NCI-H146 treated with DMSO at 0.1 percent for 48 hours (cell line): ENCODE data around the gene ANKRD63.

Source experiments
- DNase-seq: peaks from one replicate; lab custom pipeline; 2025; ENCODE audit not compliant: unreplicated experiment; lab: John Stamatoyannopoulos, UW

Gene ANKRD63

DNA sequence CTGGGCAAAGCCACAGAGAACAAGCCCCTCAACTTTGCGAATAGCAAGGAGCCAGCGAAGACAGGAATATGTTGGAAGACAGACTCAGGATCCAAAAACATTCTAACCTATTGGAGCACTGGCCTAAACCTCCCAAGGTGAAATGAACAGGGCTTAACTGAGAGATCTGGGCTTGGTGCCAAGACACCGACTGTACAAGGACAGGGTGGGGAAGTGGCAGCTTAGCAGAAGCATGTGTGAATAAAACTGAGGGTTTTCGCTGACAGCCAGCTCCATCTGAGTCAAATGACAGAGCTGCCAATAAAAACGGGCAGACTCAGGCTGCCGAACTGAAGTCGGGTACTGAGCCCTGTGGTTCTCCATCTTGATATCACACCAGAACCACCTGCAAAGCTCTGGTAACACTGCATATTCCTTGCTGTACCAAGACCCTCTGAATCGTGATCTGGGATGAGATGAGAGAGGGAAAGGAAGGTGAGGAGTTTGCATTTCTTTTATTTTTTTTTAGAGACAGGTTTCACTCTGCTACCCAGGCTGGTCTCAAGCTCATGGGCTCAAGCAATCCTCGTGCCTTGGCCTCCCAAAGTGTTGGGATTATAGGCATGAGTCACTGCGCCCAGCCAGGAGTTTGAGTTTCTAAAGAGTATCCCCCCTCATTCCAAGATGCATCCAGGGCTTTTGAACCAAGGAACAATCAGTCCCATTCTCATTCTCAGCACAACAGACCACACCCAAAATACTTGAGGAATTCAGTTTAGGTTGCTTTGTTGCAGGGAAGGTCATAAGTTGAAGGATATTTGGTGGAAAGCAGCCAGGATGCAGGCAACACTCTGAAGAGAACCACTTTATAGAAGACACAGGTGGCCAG lies 30.9 kb upstream of the ANKRD63 start:
- DNase-seq, result peak; percentile 4

DNA sequence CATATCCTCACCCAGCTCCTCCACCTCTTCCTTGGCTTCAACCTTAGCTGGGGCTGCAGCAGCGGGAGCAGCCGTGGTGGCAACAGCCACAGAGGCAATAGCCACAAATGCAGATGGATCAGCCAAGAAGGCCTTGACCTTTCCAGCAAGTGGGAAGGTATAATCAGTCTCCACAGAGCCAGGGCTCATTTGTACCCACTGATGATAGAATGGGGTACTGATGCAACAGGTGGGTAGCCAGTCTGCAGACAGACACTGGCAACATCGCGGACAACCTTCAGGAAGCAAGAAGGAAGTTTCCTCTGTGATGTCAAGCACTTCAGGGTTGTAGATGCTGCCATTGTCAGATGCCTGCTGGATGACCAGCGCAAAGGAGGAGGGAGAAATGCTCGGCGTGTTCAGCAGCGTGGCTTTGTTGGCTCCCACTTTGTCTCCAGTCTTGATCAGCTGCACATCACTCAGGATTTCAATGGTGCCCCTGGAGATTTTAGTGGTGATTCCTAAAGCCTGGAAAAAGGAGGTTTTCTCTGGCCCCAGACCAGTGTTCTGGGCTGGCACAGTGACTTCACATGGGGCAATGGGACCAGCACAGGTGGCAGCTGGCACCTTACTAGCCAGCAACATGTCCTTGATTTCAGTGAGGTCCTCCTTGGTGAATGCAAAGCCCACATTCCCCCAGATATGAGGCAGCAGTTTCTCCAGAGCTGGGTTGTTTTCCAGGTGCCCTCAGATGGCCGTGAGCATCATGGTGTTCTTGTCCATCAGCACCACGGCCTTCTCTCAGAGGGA lies 29.7 kb upstream of the ANKRD63 start:
- no peak for DNase-seq

DNA sequence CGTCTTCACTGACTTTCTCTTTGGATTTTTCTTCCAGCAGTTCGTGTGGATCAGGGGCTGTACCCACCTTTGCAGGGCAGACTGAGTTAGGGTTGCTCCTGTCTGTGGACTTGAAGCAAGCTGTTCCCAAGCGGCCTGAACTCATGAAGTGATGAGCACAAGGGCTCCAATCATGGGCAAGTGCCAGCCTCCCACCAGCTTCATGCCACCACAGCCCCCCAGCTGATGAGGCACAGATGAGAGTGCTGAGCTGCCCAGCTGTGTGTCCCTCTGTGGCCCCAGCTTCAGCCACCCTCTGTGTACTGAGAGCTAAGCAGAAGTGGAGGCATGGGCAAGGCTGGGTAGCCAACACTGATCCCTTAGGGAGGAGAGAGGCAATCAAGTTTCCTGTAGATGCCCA lies 28.1 kb upstream of the ANKRD63 start:
- no peak for DNase-seq

- DNase-seq, result no peak
These were observed 27.4 kb upstream of the ANKRD63 start for GRCh38 chr15:40310001-40310959.

DNA sequence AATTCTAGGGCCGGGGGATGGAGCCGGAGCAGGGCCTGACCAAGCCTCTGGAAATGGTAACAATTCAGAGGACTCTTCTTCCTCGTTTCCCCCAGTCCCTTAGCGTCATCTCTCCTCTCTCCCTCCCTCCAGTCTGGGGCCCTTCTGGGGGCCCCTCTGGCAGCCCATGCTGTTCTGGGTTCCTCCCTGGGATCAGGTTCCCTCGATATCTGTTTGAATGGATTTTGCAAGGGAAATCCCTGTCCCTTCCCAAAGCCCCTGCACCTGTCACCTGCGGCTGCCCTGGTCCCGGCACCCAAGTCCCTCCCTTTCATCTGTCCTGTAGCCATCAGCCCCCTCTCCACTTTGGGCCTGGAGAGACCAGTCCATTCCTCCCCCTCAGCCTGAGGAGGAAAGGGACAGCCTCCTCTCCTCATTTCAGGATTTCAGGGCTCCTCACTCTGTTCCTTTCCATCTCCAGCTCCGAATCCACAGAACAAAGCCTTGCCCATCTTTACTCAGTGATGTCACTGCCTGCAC lies 26.5 kb upstream of the ANKRD63 start:
- no peak for DNase-seq

- DNase-seq, result no peak
These were observed 24.8 kb upstream of the ANKRD63 start, which contains the start of gene PLCB2 for GRCh38 chr15:40307421-40308211. TSS of gene PLCB2 (minus strand) at chr15:40307935. CDS start at chr15:40307672, 263 bp downstream.

- DNase-seq, result no peak
These were observed 24.0 kb upstream of the ANKRD63 start for GRCh38 chr15:40306908-40307307.

DNA sequence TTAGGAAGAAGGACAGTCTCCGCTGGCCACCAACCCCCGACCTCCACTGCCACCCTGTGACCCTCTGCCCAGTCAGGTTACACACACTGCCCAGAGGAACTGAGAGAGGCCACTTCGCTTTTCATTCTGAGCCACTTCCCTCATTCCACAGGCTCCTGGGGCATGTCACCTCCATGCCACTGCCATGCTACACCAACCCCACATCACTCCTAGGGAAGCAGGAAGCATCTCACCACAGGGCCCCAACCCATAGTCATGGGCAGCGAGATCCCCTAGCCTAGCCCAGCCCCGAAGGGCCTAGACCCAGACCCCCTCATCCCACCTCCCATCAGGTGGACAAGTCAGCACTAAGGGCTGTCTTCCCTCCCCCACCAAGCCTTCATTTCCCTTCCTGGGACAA lies 23.5 kb upstream of the ANKRD63 start:
- no peak for DNase-seq

GRCh38 chr15:40305281-40305680 lies 22.4 kb upstream of the ANKRD63 start:
- DNase-seq, result no peak

DNA sequence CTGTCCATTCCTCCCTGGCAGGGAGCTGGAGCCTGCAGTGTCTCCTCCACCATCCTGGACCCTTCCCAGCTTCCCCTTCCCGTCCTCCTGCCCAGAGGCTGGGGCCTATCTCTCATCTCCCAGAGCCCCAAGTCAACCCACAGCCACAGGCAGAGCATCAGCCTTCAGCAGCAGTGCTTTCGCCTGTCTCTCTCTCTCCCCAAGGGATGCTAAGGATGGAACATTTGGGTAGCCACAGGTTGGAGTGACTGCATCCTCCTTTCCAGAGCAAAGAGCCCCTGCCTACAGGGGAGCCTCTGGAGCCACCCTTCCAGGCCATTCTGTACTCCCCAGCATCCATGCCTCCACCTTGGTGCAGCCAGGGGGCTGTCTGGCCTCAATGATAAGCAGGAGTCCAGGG lies 20.7 kb upstream of the ANKRD63 start:
- no peak for DNase-seq

DNA sequence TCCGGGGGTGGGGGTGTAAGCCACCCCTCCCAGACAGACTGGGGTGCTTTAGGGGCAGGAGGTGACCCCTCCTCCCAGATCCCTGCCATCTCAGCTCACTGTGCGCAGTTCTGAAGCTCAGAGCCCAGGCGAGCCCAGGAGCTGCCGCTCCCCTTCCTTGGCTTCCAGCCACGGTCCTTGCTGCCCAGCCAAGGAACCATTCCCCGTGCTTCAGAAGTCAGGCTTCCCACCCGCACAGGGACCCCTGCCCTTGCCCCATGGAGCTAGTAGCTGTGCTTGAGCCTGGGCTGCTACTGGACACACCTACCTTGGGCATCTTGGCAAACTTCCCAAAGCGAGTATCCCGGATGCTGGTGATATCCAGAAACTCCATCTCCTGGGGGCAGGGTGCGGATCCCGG lies 20.1 kb upstream of the ANKRD63 start:
- DNase-seq, result no peak

- DNase-seq, result no peak
These were observed 19.5 kb upstream of the ANKRD63 start for GRCh38 chr15:40302288-40302886.

DNA sequence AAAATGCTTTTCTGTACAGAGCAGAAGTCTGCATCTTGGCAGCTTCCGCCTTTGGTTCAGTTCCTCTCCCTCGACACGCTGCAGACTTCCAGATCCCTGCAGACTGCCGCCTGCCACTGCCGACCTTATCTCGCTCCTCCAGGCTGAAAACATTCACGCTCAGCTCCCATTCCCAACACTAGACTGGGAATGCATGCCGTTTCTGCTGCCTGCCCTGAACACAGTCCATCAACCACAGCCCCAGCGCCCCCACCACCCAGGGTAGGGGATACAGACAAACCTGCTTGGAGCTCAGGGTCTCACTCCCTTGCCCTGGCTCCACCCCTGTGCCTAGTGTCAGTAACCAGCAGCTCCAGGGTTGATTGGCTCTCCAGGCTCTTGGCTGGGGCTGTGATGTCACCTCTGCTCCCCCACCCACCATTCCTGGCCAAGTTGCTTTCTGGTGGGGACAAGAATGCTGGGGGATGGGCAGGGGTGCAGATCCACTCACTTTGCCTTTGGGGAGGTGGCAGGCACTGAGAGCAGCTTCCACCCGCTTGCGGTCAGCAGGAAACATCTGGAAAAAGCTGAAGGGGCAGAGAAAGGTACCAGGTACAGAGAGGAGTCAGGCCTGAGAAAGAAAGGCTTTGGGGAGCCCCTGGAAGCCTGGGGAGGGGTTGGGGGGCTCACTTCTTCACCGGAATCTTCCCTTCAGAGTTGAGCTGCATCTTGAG lies 18.8 kb upstream of the ANKRD63 start:
- DNase-seq, result no peak

DNA sequence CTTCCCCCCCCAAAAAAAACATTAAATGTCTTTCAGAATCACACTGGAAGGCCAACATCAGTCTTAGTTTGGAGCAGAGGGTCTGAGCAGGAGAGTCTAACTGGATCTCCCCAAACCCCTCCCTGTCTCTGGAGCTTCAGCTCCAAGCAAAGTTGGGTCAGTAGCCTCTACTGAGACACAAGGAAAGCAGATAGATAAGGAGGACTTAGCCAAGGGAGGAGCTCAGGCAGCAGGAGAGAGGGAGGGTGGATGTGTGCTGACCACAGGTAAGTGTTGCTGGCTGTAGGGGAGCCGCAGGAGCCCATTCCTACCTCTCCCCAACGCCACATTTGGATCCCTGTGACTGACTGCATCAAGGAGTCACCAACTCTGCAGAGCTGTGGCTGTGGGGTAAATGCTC lies 17.9 kb upstream of the ANKRD63 start:
- no peak for DNase-seq

GRCh38 chr15:40300367-40300766 lies 17.5 kb upstream of the ANKRD63 start:
- no peak for DNase-seq

DNA sequence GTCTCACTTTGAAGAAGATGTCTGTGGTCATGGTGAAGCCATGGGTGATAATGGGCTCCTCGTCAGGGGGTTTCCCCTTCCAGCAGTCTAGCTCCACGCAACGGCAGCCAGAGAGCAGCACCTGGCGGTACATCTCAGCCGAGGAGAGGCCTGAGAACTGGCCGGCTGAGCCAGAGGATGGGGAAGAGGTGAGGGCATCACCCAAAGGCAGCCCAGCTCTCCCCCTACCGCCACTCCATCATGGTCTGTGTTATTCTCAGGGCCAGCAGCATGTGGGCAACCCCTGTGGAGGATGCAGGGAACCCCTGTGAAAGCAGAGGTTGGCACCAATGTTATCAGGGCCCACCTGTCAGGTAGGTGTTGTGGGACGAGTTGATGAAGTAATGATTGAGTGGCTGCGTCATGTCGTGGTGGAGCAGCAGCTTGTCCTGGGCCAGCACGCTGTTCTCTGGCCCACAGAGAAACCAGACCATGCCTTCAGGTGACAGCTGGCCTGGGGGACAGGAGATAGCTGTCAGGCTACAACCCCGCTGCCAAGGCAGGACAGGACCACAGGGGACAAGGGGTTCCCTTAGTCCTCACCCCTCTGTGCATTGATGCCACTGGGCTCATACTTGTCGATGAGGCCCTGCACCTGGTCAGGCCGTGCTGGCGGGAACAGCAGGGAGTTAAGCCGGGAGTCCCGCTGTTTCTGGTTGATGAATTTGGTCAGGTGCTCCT lies 15.5 kb upstream of the ANKRD63 start:
- DNase-seq, result no peak

- no peak for DNase-seq
These were observed 14.5 kb upstream of the ANKRD63 start for GRCh38 chr15:40297356-40297755.

DNA sequence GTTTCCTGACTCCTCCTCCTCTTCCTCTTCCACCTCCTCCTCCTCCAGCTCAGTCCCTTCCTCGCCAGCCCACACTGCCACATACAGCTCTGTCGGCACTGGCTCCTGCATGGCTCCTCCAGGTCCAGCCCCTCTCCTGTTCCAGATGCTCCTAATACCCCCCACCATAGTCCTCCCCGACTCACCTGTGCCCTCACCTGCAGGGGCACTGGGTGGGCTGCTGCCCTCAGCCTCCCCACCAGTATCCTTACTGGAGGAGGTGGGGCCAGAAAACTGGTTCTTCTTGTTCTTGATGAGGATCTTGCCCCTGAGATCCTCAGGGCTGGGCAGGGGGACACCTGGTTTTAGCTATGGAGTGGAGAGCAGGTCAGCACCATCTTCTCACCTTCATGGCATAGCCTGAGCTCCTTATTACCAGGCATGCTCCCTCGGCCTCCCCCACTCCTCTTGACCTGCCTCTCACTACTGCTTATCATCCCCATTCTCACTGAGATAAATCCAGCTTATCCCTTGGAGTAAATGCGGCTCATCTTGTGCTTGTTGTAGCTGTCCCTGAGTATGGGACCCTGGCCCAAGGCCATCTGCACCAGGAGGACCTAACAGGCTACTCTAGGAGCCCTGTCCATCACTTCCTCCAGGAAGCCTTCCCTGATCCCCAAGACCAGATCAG lies 13.8 kb upstream of the ANKRD63 start:
- no peak for DNase-seq
